Esophagus muscularis mucosa (tissue), 3 donors: ENCODE measurements around the gene DENND2A.

Experiments used
- CTCF ChIP-seq, 3 experiments: fragments of 200-600 bp in 2 of 3; fragments of 450-650 bp in 1 of 3; sonication (generic) in 2 of 3; IDR thresholded peaks; one replicate each; pipeline ENCODE4 v1.5.1; 2017 to 2019; ENCODE audit warnings: antibody characterized with exemption in 3 of 3, mild to moderate bottlenecking in 2 of 3, moderate library complexity in 1 of 3
- POLR2AphosphoS5 ChIP-seq, 2 donors: sonication (generic); formaldehyde crosslinking; IDR thresholded peaks; one replicate each; pipeline ENCODE4 v1.6.1; 2017; ENCODE audit warnings: antibody characterized with exemption in 2 of 2

GRCh38 chr7:140475747-140476333, 164.8 kb downstream of the DENND2A start:
- no peak for TF ChIP-seq POLR2AphosphoS5 (IDR thresholded peaks at IDR 0.05)
- TF ChIP-seq CTCF (IDR thresholded peaks at IDR 0.05): peak; percentile 48 to 68 (median 62)
